Astrocyte of the spinal cord (primary cell): ENCODE results near the gene SCN2A.
A peak's percentile ranks its signal among the peaks of the same experiment; 100 is the strongest.

ENCODE experiments used
- DNase-seq: peaks from one replicate; pipeline ENCODE4 v3.0.0; 2011; ENCODE audit warnings: low read depth, low spot score
- H3K4me3 ChIP-seq: 2 replicates; pipeline ENCODE4 v1.5.1; 2011; ENCODE audit warnings: low read depth, mild to moderate bottlenecking, low read length, moderate library complexity
- in situ Hi-C: cut with HindIII; loops from 2 replicates; pipeline ENCODE4 v1.10.0; 2017; ENCODE audit warnings: low sequenced_read_pairs
- TF ChIP-seq, protein P1 (sequence below): IDR thresholded peaks from 2 replicates; pipeline ENCODE4 v1.5.1; 2012; ENCODE audit warnings: low read depth, mild to moderate bottlenecking, low read length, inconsistent platforms

The SCN2A gene

DNA sequence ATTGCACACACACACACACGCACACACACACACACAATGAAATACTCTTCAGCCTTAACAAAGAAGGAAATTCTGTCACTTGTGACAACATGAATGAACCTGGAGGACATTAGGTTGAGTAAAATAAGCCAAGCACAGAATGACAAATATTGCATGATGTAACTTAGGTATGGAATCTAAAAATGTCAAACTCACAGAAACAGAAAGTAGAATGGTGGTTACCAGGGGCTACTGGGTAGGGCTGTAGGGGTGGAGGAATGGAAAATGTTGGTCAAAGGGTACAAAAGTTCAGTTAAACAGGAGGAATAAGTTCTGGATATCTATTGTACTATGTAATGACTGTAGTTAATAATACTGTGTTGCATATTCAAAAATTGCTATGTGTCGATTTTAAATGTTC, 29.5 kb downstream of the SCN2A start:
- TF ChIP-seq, protein P1, sequence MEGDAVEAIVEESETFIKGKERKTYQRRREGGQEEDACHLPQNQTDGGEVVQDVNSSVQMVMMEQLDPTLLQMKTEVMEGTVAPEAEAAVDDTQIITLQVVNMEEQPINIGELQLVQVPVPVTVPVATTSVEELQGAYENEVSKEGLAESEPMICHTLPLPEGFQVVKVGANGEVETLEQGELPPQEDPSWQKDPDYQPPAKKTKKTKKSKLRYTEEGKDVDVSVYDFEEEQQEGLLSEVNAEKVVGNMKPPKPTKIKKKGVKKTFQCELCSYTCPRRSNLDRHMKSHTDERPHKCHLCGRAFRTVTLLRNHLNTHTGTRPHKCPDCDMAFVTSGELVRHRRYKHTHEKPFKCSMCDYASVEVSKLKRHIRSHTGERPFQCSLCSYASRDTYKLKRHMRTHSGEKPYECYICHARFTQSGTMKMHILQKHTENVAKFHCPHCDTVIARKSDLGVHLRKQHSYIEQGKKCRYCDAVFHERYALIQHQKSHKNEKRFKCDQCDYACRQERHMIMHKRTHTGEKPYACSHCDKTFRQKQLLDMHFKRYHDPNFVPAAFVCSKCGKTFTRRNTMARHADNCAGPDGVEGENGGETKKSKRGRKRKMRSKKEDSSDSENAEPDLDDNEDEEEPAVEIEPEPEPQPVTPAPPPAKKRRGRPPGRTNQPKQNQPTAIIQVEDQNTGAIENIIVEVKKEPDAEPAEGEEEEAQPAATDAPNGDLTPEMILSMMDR = no peak
- DNase-seq = no peak
- H3K4me3 ChIP-seq = no peak overlapping the region
- in situ Hi-C loops = no loop called here

DNA sequence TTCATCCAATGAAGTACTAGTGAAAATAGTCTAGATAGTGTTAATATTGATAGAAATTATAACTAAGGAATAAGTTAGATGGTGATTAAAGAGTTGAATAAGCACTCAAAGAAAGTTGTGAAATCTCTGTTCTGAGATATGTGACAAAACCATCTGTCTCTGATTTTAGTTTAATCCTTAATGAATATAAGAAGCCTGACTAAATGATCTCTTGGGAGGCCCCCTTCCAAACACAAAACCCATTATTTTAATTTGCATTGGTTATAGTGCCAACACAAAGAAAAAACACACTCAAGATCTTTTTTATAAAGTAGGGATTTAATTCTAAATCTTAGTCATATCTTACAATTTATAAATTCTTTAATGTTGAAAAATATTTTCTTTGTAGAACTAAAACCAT, 34.0 kb downstream of the SCN2A start:
- TF ChIP-seq, protein P1 = no peak
- no peak for DNase-seq
- H3K4me3 ChIP-seq = no peak overlapping the region
- in situ Hi-C loops = no loop called here

DNA sequence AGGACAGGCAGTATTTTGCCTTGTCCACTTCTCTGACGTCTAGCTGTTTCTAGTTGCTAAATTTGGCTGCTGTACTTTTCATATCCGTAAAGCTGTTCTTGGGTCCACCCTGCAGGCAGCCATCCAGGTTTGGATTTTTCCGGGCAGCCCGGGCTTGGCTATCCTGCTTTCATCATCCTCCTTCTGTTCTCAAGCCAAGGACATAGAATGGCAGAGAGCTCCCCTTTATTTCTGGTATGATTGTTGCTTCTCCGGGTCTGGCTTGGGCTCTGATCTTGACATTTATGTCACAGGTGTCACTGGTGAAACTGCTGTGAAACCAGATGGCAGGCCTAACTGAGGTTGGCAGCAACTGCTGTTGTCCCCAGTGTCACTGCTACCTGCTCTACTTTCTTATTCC, 35.5 kb downstream of the SCN2A start:
- TF ChIP-seq, protein P1 = no peak
- no peak overlapping the region for H3K4me3 ChIP-seq
- in situ Hi-C loops = no loop called here
- DNase-seq = peak; percentile 16

DNA sequence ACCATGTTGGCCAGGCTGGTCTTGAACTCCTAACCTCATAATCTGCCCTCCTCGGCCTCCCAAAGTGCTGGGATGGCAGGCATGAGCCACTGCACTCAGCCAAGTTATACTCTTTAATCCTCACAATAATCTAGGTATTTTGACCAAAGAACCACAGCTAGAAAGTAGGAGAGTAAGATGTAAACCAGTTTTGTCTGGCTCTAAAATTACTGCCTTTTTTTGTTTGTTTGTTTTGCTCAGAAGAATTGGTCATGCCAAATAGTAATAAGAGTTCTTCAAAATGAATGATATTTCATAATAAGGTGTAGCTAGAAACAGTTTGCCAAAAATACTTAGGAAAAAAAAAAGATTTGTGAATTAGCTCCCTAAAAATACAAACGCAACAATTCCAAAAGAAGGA, 36.7 kb downstream of the SCN2A start:
- TF ChIP-seq, protein P1 = no peak
- in situ Hi-C loops = no loop called here
- no peak overlapping the region for H3K4me3 ChIP-seq
- no peak for DNase-seq

DNA sequence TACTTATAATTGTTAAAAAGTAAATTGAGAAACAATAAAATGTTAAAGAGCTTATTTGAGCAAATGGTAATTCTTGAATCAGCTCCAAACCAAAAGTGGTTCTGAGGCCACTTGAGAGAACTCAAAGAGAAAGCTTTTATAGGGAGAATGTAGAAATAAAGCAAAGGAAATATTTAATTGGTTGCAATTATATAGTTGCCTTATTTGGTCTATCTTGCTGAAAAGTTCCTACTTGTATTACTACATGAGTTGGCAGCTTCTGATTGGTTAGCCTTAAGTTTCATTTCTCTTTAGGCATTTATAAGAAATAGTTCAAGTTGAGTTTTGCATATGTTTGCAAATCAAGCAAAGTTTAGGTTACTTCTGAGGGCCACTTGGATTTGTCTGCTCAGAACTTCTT, 38.1 kb downstream of the SCN2A start:
- DNase-seq = peak; percentile 46
- TF ChIP-seq, protein P1 = no peak
- no peak overlapping the region for H3K4me3 ChIP-seq
- in situ Hi-C loops = no loop called here

DNA sequence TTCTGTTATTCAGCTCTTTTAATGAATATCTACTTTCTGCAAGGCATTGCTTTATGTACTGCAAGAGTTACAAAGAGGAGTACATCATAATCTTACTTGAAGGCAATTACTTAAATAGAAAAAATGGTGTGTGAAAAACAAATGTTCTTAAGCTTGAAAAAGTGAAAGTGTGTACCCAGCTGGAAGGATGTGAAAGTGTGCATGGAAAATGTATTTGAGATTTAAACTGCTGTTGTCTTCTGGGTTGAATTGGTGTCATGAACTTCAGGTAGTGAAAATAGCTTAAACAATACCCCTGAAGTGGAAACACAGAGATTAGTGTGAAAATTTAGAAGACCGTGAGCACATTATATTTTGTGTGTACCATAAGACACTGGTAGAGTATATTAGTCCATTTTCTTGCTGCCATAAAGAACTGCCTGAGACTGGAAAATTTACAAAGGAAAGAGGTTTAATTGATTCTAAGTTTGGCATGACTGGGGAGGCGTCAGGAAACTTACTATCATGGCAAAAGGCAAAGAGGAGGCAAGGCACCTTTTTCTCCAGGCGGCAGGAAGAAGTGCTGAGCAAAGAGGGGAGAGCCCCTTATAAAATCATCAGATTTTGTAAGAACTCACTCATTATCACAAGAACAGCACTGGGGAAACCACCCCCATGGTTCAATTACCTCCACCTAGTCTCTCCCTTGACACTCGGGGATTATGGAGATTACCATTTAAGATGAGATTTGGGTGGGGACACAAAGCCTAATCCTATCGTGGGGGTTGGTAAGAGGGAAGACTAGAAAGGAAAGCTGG, 38.8 kb downstream of the SCN2A start:
- no peak for DNase-seq
- in situ Hi-C loops = no loop called here
- H3K4me3 ChIP-seq = no peak overlapping the region
- TF ChIP-seq, protein P1 = no peak
